HG03066 (cell line): Measurements from ENCODE around the gene CEBPZOS.

ENCODE experiments used
- ATAC-seq: cut with Tn5 transposase; IDR thresholded peaks from one replicate; pipeline ENCODE4 v1.9.1; 2021; ENCODE audit warnings: low read depth; ENCODE audit not compliant: unreplicated experiment

CEBPZOS gene

DNA sequence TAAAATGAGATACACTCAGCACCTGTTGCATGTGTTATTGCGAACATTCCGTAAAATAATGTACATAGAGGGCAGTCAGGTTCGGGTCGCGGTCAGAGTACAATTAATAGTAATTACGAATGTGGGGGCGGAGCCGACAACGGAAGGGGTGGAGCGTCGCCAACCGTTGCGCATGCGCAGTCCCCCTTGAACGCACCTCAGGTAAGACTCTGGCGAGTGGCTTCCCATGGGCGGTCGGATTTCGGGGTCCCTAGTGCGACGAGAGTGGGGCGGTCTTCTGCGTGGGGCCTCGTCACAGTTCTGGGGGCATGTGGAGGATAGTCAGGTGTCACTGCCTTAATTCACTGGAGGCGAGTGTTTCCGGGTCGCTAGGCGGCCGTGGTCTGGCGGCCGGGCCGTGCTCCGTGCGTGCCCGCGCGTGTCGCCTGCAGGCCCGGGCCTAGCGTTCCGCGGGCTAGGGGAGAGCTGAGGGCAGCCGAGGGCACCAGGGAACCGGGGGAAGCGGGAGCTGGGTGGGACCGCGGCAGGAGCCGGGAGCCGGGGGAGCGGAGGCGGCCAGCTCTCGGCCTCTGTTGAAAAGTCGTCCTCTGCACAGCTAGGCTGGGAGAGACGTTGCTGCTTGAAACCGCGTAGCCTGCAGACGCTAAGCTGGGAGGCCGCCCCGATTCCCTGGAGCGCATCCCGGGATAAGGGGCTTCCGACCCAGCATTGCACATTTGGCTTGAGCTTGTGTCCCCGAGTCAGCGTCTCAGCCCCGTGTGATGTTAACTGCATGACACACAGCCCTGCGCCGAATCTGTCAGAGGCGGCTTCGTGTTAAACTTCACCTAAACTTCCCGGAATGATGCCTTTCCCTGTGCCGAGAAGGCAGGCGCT is at the start of gene CEBPZOS:
Gene CEBPZOS (plus strand): TSS at position 177 of the 876 bp plus-strand sequence. CDS start 3,209 bp downstream, outside the sequence.
- peak; percentile 60 for ATAC-seq

DNA sequence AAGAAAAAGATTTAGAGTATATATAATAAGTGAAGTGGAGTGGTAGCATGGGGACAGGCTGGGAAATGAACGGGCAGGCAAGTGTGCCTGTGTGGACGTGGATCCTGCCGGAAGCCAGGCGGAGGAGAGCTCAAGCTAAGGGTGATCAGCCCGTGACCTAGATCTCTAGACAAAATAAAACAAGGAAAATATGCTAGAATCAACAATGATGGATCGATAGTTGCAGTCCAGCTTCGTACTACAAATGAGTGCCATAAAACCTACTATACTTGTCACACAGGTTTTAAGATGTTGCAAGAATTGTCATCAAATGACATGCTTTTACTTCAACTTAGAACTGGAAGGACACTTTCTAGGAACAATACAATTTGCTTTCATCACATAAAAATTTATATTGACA is 48.0 kb upstream of the CEBPZOS start:
- no peak for ATAC-seq

DNA sequence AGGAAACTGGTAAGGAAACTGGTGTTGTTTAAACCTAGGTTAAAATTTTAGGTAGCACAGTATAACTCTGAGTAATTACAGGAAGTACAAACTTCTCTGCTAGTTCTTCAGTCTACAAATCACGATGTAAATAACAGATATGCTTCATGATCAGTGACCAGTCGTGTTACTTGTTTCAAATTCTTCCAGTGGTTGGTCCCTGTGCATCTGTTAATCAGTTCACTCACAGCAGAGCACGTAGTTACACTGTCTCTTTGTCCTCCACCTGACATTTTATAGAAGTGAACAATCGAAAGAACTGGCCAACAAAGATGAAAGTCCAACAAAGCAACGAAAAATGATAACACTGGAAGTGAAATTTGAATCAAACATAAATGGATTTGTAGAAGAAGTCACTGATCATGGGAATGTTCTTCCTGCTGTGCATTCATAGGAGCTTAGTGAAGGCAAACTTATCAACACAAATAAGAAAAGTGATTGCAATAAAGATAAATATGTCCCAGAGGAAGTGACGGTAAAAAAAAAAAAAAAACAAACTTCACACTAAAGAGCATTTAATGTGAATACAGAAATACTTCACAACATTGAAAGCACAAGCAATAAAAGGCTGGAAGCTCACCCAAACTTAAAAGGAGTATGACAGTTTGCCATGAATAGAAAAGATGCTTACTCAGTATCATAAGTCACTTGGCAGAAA is 46.5 kb upstream of the CEBPZOS start:
- no peak for ATAC-seq

DNA sequence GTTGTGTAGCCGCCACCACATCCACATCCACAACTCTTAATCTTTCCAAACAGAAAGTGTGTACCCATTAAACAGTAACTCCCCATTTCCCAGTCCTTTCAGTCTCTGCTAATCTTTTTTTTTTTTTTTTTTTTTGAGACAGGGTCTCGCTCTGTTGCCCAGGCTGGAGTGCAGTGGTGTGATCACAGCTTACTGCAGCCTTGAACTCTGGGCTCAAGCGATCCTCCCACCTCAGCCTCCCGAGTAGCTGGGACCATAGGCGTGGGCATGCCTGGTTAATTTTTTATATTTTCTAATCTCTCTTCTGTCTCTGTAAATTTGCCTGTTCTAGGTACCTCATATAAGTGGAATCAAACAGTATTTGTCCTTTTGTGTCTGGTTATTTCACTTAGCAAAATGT is 43.1 kb upstream of the CEBPZOS start:
- no peak for ATAC-seq

DNA sequence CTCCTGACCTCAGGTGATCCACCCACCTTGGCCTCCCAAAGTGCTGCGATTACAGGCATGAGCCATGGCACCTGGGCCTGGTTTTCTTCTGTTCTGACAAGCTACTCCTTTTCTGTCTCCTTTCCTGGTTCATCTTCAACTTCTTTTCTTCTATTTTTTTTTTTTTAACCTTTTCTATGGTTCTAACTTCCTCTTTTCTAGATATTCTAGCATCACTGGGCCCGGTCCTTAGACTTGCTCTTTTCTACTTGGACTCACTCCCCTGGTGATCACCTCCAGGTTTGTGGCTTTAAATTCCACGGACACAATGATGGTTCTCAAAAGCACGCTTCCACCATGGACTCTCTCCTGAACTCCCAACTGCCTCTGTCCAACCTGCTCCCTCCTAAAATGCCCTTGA is 41.5 kb upstream of the CEBPZOS start:
- no peak for ATAC-seq

DNA sequence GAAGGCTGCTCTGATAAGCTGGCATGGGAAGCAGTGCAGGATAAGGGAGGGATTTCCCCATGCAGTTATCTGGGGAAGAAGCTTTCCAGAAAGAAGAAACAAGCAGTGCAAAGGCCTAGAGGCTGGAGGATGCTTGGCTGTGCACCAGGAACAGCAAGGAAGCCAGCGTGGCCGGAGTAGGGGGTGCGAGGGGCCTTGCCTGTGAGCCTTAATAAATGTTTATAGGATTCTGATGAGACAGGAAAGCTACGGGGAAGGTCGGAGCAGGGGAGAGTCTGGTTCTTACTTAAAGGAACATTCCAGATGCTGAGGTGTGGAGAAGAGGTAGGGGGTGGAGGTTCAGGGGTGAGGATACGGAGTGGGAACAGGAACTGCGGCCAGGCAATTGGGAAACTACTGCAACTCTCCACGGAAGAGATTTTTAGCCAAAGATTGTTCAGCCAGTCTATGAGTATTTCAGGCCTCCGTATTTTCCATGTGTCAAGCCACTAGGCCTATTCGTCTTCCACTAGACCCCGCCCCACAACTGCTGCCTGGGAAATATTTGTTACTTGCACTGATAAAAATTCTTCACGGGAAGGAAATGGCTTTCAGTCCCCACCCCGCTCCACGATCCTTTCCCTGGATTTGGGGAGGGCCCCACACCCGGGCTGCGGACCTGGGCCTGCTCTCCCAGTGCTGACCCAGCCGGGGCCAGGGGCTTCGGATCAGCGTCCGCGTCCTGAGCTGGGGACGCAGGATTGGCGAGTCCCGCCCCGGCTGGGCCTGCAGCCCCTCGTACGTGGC is 40.0 kb upstream of the CEBPZOS start:
- peak; percentile 20 for ATAC-seq

DNA sequence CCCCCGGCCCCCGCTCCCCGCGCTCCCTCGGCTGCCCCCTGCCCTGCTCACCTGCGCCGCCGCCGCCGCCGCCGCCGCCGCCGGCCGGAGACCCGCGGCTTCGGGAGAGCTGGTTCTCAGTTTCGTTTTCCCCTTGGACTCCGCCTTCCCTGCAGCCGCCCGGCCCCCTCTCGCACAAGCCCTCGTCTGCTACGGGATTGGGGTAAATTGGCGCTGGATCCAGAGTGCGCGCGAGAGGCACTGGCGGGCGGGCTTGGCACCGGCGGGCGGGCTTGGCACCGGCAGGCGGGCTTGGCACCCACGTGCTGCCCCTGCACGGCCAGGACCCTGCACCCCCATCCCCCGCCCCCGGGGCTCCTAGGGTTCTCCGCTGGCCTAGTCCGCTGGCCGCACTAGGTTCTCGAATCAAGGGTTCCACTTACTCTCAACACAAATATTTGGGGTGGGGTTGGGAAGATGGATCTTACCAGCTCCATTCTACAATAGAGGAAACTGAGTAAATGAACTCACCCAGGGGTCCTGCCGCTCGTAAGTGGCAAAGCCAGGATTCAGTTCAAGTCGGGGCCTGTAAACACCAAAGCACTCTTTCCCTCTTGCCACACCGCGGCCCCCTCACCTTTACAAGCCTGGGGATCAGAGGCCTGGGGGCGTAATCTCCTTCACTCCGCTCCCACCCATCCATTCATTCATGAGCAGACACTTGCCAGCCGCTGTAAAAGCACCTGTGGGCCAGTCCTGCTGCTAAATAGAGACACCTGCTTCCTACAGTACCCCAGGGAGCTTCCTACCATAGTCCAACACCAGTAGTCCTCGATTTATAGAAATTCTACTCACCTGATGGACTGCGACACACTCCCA is 39.2 kb upstream of the CEBPZOS start, which contains the start of gene EIF2AK2:
Gene EIF2AK2 (minus strand): TSS at position 124 of the 858 bp plus-strand sequence. CDS start 9,174 bp downstream, outside the sequence.
- ATAC-seq: peak; percentile 86

DNA sequence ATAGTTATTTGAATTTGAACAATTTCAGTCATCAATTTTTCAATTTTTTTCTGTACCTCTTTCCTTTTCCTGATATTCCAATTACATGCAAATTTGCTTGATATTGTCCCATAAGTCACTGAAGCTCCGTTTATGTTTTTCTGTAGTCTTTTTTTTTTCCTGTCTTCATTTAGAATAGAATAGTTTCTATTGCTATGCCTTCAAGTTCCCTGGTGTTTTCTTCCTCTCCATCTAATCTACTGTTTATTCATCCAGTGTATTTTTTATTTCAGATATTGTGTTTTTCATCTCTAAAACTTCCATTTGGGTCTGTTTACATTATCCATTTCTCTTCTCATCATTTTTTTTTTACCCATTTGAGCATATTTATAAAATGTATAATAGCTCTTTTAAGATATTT is 31.5 kb upstream of the CEBPZOS start:
- no peak for ATAC-seq

DNA sequence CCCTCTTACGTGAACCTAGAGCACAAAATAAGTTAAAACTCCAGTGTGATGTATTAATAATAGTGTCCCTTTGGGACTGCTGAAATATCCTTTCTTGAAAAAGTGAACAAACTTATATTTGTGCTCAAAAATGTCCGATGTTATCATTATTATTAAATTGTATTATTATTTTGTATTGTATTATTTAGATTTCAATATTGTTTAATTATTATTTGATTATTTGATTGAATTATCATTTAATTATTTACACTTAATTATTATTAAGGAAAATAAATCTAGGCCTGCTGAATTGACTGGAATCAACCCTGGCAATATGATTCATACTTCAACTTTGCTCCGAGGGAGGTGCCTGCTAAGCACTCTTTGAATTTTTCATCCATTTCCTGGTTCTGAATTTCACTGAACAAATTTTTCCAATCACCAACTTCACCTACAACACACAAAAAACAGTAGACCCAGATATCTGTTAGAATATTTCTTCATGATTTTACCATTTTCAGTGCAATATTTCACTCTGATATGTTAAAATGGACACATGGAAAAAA is 28.6 kb upstream of the CEBPZOS start:
- no peak for ATAC-seq

DNA sequence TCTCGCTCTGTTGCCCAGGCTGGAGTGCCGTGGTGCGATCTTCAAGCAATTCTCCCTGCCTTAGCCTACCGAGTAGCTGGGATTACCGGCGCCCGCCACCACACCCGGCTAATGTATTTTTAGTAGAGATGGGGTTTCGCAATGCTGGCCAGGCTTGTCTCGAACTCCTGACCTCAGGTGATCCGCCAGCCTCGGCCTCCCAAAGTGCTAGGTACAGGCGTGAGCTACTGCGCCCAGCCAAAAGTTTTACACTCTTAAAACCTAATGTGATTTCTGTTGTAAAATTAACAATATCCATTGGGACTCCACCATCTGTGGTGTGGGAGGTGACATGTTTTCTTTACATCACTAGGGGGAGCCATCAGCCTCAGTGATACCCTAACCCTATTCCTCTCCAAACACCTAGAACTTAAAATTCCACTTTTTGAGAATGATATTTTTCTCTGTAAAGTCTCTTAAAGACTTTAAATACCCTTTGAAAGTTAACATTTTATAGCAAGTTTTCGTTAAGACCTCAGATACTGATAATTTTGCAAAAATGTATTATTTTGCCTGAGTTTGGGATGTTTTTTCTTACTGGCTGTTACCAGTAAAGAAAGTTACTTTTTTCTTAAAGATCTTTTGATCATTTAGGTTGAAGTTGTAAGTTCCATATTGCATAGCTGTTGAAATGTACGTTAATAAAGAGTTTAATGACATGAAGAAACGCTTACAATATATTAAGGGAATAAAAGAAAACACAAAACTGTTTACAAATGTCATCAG is 27.9 kb upstream of the CEBPZOS start:
- ATAC-seq: no peak

DNA sequence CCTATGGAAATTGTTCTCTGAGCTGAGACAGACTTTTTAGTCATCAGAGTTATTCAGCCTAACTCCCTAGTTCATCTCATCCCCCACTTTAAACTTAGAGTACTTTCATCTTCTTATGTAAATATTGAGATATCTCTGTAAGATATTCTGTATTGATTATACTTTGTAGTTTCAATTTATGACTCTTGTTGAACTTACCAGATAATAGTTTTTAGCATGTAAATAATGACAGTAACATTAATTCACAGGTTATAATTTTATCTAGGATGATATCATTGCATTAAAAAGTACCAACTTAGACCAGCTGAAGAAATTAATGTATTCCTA is 24.7 kb upstream of the CEBPZOS start:
- no peak for ATAC-seq

DNA sequence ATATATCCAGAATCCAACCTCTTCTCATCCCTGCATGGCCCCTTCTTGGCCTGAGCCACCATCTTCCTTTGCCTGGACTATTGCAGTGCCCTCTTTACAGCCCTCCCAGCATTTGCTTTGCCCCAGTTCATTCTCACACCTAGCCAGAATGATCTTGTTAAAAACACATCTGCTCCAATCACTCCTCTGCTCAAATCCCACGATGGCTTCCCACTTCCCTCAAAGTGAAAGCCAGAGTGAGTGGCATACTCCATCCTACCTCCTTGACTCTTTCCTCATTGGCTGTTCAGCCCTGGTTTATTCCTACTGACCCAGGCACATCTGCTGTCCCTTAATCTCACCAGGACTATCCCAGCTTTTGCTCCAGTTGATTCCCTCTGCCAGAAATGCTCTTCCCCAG is 22.6 kb upstream of the CEBPZOS start:
- no peak for ATAC-seq

DNA sequence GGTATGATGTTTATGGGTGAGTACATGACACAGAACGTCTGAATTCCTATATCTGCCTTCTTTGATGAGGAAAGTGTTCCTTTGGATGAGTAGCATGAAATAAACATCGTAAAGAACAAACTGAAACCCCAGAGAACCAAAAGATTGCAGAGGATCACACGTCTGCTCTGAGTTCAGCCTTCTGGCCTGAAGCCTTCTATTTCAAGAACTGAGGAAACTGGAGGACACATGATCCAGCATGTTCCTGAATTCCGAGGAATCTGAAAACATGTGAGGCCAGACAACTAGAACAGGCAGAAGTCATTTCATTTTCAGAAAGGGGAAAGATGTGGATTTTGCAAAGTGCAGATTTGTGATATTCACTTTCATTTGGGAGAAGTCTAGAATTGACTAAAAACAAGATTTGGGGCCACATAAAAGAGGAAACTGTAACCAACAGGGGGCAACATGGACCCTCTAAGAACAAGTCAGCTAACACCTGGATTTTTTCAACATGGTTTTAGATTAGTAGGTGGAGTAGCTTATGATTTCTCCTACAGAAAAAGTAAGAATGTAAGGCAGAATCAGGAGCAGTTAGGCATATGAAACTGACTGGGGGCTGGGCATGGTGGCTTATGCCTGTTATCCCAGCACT is 16.2 kb upstream of the CEBPZOS start:
- no peak for ATAC-seq

DNA sequence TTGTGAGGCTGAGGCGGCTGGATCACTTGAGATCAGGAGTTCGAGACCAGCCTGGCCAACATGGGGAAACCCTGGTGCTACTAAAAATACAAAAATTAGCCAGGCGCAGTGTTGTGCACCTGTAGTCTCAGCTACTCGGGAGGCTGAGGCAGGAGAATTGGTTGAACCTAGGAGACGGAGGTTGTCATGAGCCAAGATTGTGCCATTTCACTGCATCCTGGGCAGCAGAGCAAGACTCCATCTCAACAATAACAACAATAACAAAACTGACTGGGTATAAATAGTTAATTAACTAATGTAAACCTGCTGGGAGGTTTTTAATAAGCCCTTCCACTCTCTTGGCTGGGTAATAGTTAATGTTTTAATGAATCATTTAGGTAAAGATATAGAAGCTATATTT is 15.7 kb upstream of the CEBPZOS start:
- ATAC-seq: no peak

DNA sequence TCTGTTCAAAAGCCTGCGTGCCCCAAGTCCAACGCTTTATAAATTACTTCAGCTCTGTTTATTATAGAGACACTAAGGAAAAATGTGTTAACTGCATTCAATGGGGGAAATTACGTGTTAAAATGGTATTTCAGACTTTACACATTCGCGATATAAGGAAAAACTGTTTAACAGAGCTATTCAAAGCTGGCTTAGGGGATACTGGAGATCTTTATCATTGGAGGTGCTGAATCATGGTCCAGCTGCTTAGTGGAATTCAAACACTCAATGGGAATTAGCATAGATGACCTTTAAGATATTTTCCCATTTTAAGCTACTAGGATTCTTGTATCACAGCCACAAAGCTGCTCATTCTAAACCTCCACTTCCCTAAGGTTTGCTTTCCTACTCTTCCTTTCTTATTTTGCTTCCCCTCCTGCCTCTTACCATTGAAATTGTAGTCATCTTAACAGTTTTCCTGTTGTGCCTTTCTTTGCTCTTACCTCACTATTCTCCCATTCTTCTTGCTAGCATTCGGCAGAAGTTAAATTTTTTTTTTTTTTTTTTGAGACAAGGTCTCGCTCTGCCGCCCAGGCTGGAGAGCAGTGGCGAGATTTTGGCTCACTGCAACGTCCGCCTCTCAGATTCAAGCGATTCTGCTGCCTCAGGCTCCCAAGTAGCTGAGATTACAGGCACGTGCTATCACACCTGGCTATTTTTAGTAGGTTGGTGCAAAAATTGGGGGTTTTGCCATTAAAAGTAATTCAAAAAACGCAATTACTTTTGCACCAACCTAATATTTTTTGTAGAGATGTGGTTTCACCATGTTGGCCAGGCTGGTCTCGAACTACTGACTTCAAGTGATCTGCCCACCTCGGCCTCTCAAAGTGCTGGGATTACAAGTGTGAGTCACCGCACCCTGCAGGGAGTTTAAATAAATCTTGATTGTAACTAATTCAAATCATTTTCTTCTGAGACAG is 14.3 kb upstream of the CEBPZOS start:
- ATAC-seq: no peak

DNA sequence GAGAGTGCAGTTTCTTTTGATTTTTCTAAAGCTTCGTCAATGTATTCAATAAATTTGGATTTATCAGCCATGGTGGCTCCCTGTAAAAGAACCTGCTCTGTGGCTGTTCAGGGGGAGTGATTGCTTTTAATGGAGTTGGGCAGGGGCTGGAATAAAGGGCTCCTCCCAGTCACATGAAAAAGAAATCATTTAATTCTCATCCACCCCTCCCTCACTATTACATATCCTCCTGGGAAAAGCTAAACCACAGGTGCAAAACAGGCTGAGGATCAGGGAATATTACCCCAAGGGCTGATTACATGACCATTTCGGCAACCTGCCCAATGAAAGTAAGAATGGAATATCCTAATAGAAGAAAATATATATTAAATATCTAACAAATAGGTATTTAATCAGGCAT is 7.7 kb upstream of the CEBPZOS start, which contains the start of gene SULT6B1:
Gene SULT6B1 (minus strand): TSS at position 101 of the 400 bp plus-strand sequence. CDS start 30 bp downstream, at position 71.
- ATAC-seq: no peak

DNA sequence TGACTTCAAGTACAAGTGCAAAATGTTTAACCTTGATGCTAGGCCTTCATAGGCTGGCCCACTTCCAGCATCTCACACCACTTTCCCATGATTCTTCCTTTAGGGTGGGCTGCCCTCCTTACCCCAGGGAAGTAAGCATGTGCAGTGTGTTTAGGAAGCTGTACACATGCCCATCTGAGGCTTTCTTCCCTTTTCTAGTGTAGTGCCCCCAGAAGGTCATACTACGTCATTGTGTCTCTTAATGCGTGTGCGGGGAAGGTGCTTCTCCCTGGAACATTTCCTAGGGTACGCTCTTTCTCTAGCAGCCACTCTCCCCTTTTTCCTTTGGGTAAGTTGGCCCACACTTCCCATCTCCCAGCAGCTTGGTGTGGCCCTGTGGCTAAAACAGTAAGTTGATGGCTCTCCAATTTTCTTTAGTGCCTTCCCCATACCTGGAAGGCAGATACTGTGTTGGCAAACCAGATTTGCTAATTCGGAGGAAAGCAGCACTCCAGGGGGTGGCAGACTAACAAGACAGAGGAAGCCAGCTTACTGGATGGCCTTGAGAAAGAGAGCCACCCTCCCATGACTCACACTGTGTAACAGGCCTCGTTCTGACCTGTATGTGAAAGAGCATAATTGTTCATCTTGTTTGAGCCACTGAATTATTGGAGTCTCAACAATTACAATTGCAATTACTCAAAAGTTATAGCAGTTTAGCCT is 6.7 kb upstream of the CEBPZOS start:
- ATAC-seq: no peak
